ENCODE results near the gene CDH4.

- TF ChIP-seq POLR2A (IDR thresholded peaks at IDR 0.05) (no peak), CTCF (IDR thresholded peaks at IDR 0.05) (no peak)
These were observed 142.2 kb downstream of the CDH4 start for GRCh38 chr20:61394088-61394799.
